B cell (primary cell): ENCODE data around the gene MAP3K5. TPM values are rescaled to one million over a fixed set of nuclear protein-coding genes. Genes with fewer than 3 reads are reported as not detected.

Experiments
- ATAC-seq: fragments of 200-7000 bp; cut with Tn5 transposase; one replicate; pipeline ENCODE4 v1.10.0; 2021; ENCODE audit warnings: low read depth, mild to moderate bottlenecking, moderate number of reproducible peaks, moderate library complexity
- CTCF ChIA-PET: fragments of 350-600 bp; sonication (Branson Sonifier 250); formaldehyde crosslinking; loops from one replicate; lab custom pipeline; 2021; ENCODE audit warnings: antibody characterized with exemption, inconsistent platforms; lab: Charles Lee
- POLR2A ChIA-PET: fragments of 350-600 bp; sonication (Branson Sonifier 250); formaldehyde crosslinking; loops from one replicate; lab custom pipeline; 2021; ENCODE audit warnings: antibody characterized with exemption; lab: Charles Lee
- DNase-seq: peaks from one replicate; pipeline ENCODE4 v3.0.0; 2013
- H2AFZ ChIP-seq: 2 replicates; pipeline ENCODE4 v1.6.1; 2012; ENCODE audit warnings: mild to moderate bottlenecking, low read depth, low read length; ENCODE audit not compliant: insufficient read depth, poor library complexity, severe bottlenecking
- H3K27ac ChIP-seq, 2 donors: 1 replicate in 1 of 2; 2 replicates in 1 of 2; pipeline ENCODE4 v1.5.1; 2012 to 2013; ENCODE audit warnings: low read length in 2 of 2, mild to moderate bottlenecking in 2 of 2, moderate library complexity in 1 of 2
- H3K27me3 ChIP-seq, 4 experiments: fragments of 200-600 bp in 1 of 4; sonication (generic) in 1 of 4; replicated peaks in 1 of 4; 1 replicate in 2 of 4; 2 replicates in 2 of 4; pipeline versions ENCODE4 v1.6.1 to v1.7.0; 2013 to 2016; ENCODE audit warnings: low read length in 3 of 4, mild to moderate bottlenecking in 2 of 4, mixed read lengths in 1 of 4, moderate library complexity in 1 of 4; ENCODE audit not compliant: insufficient read depth in 4 of 4, control insufficient read depth in 3 of 4; ENCODE audit errors: control extremely low read depth in 1 of 4
- H3K36me3 ChIP-seq, 2 experiments: replicated peaks in 1 of 2; 1 replicate in 1 of 2; 2 replicates in 1 of 2; pipeline versions ENCODE4 v1.6.1 to v1.7.1; 2013; ENCODE audit warnings: low read length in 1 of 2; ENCODE audit not compliant: insufficient read depth in 2 of 2, control insufficient read depth in 1 of 2; ENCODE audit errors: control extremely low read depth in 1 of 2, extremely low read depth in 1 of 2
- H3K4me1 ChIP-seq, 2 donors: fragments of 200-600 bp in 1 of 2; sonication (generic) in 1 of 2; 1 replicate in 1 of 2; 2 replicates in 1 of 2; pipeline versions ENCODE4 v1.5.1 to v1.6.1; 2013 to 2017; ENCODE audit warnings: low read length in 2 of 2; ENCODE audit not compliant: control insufficient read depth in 2 of 2, insufficient read depth in 2 of 2
- H3K4me2 ChIP-seq: replicated peaks from 2 replicates; pipeline ENCODE3; 2012; ENCODE audit warnings: mild to moderate bottlenecking, low read depth, low read length; ENCODE audit not compliant: poor library complexity, severe bottlenecking
- H3K4me3 ChIP-seq, 5 experiments: fragments of 200-600 bp in 1 of 5; sonication (generic) in 1 of 5; 1 replicate in 3 of 5; 2 replicates in 2 of 5; pipeline versions ENCODE4 v1.5.1 to v1.7.0; 2011 to 2016; ENCODE audit warnings: low read length in 4 of 5, mild to moderate bottlenecking in 4 of 5, low read depth in 2 of 5, control low read depth in 1 of 5, moderate library complexity in 1 of 5; ENCODE audit not compliant: insufficient read depth in 1 of 5; ENCODE audit errors: control extremely low read depth in 1 of 5, extremely low read depth in 1 of 5
- H3K79me2 ChIP-seq: fragments of 200-600 bp; sonication (generic); one replicate; pipeline ENCODE4 v1.6.0; 2016; ENCODE audit warnings: low read length; ENCODE audit not compliant: control insufficient read depth, insufficient read depth
- H3K9ac ChIP-seq: fragments of 200-600 bp; sonication (generic); 2 replicates; pipeline ENCODE4 v1.6.1; 2017; ENCODE audit warnings: mild to moderate bottlenecking, low read length, moderate library complexity
- H3K9me3 ChIP-seq, 3 donors: one replicate each; pipeline versions ENCODE4 v1.6.1 to v1.7.1; 2013; ENCODE audit warnings: low read length in 2 of 3; ENCODE audit not compliant: control insufficient read depth in 2 of 3, insufficient read depth in 1 of 3; ENCODE audit errors: control extremely low read depth in 1 of 3
- H4K20me1 ChIP-seq: 2 replicates; pipeline ENCODE4 v1.6.0; 2012; ENCODE audit warnings: mild to moderate bottlenecking, low read length; ENCODE audit not compliant: insufficient read depth, control insufficient read depth, poor library complexity, severe bottlenecking
- H3K27ac Mint-ChIP-seq: one replicate; pipeline ENCODE4 v1.8.0; 2021; ENCODE audit warnings: mixed read lengths
- H3K27me3 Mint-ChIP-seq: one replicate; pipeline ENCODE4 v1.8.0; 2021; ENCODE audit warnings: mixed read lengths
- H3K4me1 Mint-ChIP-seq: one replicate; pipeline ENCODE4 v1.8.0; 2021; ENCODE audit warnings: mixed read lengths
- H3K4me3 Mint-ChIP-seq: one replicate; pipeline ENCODE4 v1.8.0; 2021; ENCODE audit warnings: mixed read lengths
- H3K9me3 Mint-ChIP-seq: one replicate; pipeline ENCODE4 v1.8.0; 2022; ENCODE audit warnings: mixed read lengths; ENCODE audit not compliant: insufficient read depth
- EZH2 ChIP-seq: IDR thresholded peaks from 2 replicates; pipeline ENCODE4 v1.6.1; 2012; ENCODE audit warnings: borderline replicate concordance, low read depth, mild to moderate bottlenecking, moderate library complexity, low read length; ENCODE audit not compliant: insufficient read depth, poor library complexity, severe bottlenecking
- WGBS: methylation state at CpG from one replicate; pipeline ENCODE4 v1.1.5; 2013; ENCODE audit warnings: missing lambda C conversion rate; ENCODE audit not compliant: insufficient coverage; 5-methylcytosine and 5-hydroxymethylcytosine counted together
- intact Hi-C: fragments of 100-400 bp; cut with micrococcal nuclease; formaldehyde crosslinking; loops from one replicate; pipeline ENCODE4 v1.10.0; 2022
- polyA plus RNA-seq: library from polyadenylated mRNA; depleted of rRNA; stranded (reverse); fragments of >200 nt; gene quantifications from 2 replicates; pipeline ENCODE4 v1.2.3, GENCODE V29; 2012
- total RNA-seq, 2 donors: library from RNA; stranded (reverse); fragments of 120-200 nt in 1 of 2; gene quantifications; 1 replicate in 1 of 2; 2 replicates in 1 of 2; pipeline versions ENCODE4 v1.2.3 to v1.2.4, GENCODE V29; 2013 to 2022
- TF ChIP-seq, protein P1 (sequence below): fragments of 200-600 bp; IDR thresholded peaks from one replicate; pipeline ENCODE4 v1.8.0; 2022; ENCODE audit warnings: antibody characterized with exemption, mild to moderate bottlenecking

The MAP3K5 gene
- total and polyA plus RNA-seq, 2 donors (not counting 1 experiment from before 2014, with no cell fraction given), result 5.7 to 34.1 TPM

DNA sequence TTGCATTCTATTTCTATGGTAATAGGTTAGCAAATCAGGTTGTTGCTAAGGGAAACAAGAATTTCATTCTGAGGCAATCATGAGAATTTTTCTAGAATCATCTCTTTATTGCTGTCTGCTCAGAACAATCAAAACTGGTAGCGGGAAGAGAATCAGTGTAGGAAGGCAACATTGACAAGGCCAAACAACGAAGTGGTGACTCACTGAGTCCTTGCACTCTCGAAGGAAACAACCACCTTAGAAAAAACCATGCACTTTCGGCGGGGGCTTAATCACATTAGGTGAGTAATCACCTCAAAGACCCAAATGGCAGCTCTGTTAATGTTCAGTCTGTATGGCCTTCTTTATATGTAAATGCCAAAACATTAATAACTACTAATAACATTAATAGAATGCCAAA, 163.3 kb downstream of the MAP3K5 start:
- H3K27ac Mint-ChIP-seq, result no peak overlapping the region
- no peak overlapping the region for H2AFZ ChIP-seq
- no peaks in the 10 kb centered on the region for H3K9me3 Mint-ChIP-seq
- TF ChIP-seq, protein P1, sequence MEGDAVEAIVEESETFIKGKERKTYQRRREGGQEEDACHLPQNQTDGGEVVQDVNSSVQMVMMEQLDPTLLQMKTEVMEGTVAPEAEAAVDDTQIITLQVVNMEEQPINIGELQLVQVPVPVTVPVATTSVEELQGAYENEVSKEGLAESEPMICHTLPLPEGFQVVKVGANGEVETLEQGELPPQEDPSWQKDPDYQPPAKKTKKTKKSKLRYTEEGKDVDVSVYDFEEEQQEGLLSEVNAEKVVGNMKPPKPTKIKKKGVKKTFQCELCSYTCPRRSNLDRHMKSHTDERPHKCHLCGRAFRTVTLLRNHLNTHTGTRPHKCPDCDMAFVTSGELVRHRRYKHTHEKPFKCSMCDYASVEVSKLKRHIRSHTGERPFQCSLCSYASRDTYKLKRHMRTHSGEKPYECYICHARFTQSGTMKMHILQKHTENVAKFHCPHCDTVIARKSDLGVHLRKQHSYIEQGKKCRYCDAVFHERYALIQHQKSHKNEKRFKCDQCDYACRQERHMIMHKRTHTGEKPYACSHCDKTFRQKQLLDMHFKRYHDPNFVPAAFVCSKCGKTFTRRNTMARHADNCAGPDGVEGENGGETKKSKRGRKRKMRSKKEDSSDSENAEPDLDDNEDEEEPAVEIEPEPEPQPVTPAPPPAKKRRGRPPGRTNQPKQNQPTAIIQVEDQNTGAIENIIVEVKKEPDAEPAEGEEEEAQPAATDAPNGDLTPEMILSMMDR, result no peak
- TF ChIP-seq EZH2, result no peak
- H3K4me1 ChIP-seq, result no peaks in the 10 kb centered on the region
- H3K4me3 ChIP-seq, result no peak overlapping the region
- no peaks in the 10 kb centered on the region for H4K20me1 ChIP-seq
- no peaks in the 10 kb centered on the region for H3K27me3 Mint-ChIP-seq
- H3K4me1 Mint-ChIP-seq, result no peaks in the 10 kb centered on the region
- no peak for DNase-seq
- WGBS, result no CpG with 5 or more reads among the region's 5 CpGs
- no peaks in the 10 kb centered on the region for H3K79me2 ChIP-seq
- H3K36me3 ChIP-seq, result peaks cover 5 to 36% of the 10 kb centered on the region in 2 experiments
- ATAC-seq, result no peak
- H3K27me3 ChIP-seq, result no peaks in the 10 kb centered on the region
- H3K27ac ChIP-seq, result no peak overlapping the region
- no peaks in the 10 kb centered on the region for H3K9me3 ChIP-seq
- no peak overlapping the region for H3K9ac ChIP-seq
- POLR2A ChIA-PET, result no interaction called here
- H3K4me3 Mint-ChIP-seq, result no peak overlapping the region
- intact Hi-C loops, result no loop called here
- H3K4me2 ChIP-seq, result no peak overlapping the region
- CTCF ChIA-PET, result no interaction called here

DNA sequence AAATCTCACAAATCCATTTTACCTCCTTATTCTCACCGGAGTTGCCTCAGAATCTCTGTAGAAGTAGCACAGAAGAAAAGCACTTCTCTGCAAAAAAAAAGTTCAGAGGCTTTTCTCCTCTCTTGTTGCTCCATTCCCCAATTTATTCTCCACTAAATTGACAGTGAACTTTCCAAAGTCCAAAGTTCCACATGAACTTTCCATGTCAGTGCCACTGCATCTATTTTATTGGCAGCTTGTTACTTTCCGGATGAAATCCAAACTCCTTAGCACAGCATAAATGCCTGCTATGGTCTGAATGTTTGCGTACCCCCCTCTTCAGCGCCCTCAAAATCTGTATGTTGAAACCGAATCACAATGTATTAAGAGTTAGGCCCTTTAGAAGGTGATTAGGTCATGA, 165.1 kb downstream of the MAP3K5 start:
- Mint-ChIP-seq H3K9me3 (no peaks in the 10 kb centered on the region), H3K27ac (no peak overlapping the region), H3K4me1 (no peaks in the 10 kb centered on the region), H3K27me3 (no peaks in the 10 kb centered on the region), H3K4me3 (no peak overlapping the region)
- Histone ChIP-seq H3K4me3 (no peak overlapping the region), H3K27me3 (no peaks in the 10 kb centered on the region), H3K9me3 (no peaks in the 10 kb centered on the region), H3K36me3 (peaks cover 5 to 35% of the 10 kb centered on the region in 2 experiments), H3K4me2 (no peak overlapping the region), H3K79me2 (no peaks in the 10 kb centered on the region), H2AFZ (no peak overlapping the region), H3K4me1 (no peaks in the 10 kb centered on the region), H3K9ac (no peak overlapping the region), H3K27ac (no peak overlapping the region), H4K20me1 (no peaks in the 10 kb centered on the region)
- ChIA-PET POLR2A (no interaction called here), CTCF (interaction anchor here (3.4 kb wide), 1 partner anchor 17 kb away, joined by 14 read pairs; no protein-coding TSS in a partner anchor)
- ATAC-seq (no peak), DNase-seq (no peak)
- WGBS, result 100% methylated on average over 4 of the region's 5 CpGs
- TF ChIP-seq, protein P1, result no peak
- TF ChIP-seq EZH2, result no peak
- intact Hi-C loops, result no loop called here
